K562 (cell line): ENCODE data around the gene PRKAR2B. TPM values are rescaled to one million over a fixed set of nuclear protein-coding genes. Genes with fewer than 3 reads are reported as not detected.

ENCODE experiments used
- CAMTA2 ChIP-seq: fragments of 250-450 bp; sonication (Bioruptor Pico); conservative IDR thresholded peaks from 2 replicates; pipeline ENCODE4 v1.5.1; 2022
- CLOCK ChIP-seq: fragments of 250-450 bp; sonication (Bioruptor Pico); IDR thresholded peaks from 2 replicates; pipeline ENCODE4 v1.4.0; 2020; ENCODE audit warnings: mild to moderate bottlenecking, moderate library complexity, borderline replicate concordance
- E2F3 ChIP-seq: fragments of 250-450 bp; sonication (Bioruptor Pico); IDR thresholded peaks from 2 replicates; pipeline ENCODE4 v1.4.0; 2020; ENCODE audit warnings: mild to moderate bottlenecking
- FOXO4 ChIP-seq: fragments of 450-650 bp; formaldehyde crosslinking; IDR thresholded peaks from 2 replicates; pipeline ENCODE4 v1.4.0; 2020; ENCODE audit warnings: mild to moderate bottlenecking, moderate library complexity
- HOXB6 ChIP-seq: fragments of 250-450 bp; sonication (Bioruptor Pico); IDR thresholded peaks from 2 replicates; pipeline ENCODE4 v1.5.1; 2022; ENCODE audit warnings: mild to moderate bottlenecking, borderline replicate concordance
- IRF9 ChIP-seq: fragments of 450-650 bp; IDR thresholded peaks from 2 replicates; pipeline ENCODE4 v1.6.1; 2016; ENCODE audit warnings: missing biosample characterization, missing genetic modification characterization
- MYBL2 ChIP-seq, 2 experiments: fragments of 450-650 bp in 1 of 2; sonication (generic) in 1 of 2; formaldehyde crosslinking in 1 of 2; IDR thresholded peaks; 2 replicates each; pipeline versions ENCODE4 v1.6.1 to v1.8.1; 2017 to 2022; ENCODE audit warnings: borderline replicate concordance in 1 of 2, inconsistent platforms in 1 of 2, low read depth in 1 of 2, mild to moderate bottlenecking in 1 of 2, missing genetic modification reagents in 1 of 2, moderate library complexity in 1 of 2
- NFE2L1 ChIP-seq: fragments of 450-650 bp; IDR thresholded peaks from 2 replicates; pipeline ENCODE4 v1.6.1; 2016; ENCODE audit warnings: missing genetic modification characterization, low read depth, mild to moderate bottlenecking, missing compliant biosample characterization, moderate library complexity, borderline replicate concordance
- POLR3G ChIP-seq: IDR thresholded peaks from 2 replicates; pipeline ENCODE4 v1.6.1; 2011; ENCODE audit not compliant: insufficient read length, insufficient replicate concordance; ENCODE audit errors: extremely low read depth
- TARDBP ChIP-seq: fragments of 450-650 bp; IDR thresholded peaks from 2 replicates; pipeline ENCODE4 v1.6.1; 2016
- TFE3 ChIP-seq: fragments of 450-650 bp; formaldehyde crosslinking; IDR thresholded peaks from 2 replicates; pipeline ENCODE4 v1.4.0; 2020; ENCODE audit warnings: mild to moderate bottlenecking, mixed read lengths
- UBTF ChIP-seq, 2 experiments: IDR thresholded peaks; 2 replicates each; pipeline ENCODE4 v1.6.1; 2012; ENCODE audit warnings: improper control_type of control experiment in 2 of 2, low read depth in 2 of 2, low read length in 2 of 2, borderline replicate concordance in 1 of 2
- ZNF512 ChIP-seq: IDR thresholded peaks from 2 replicates; pipeline ENCODE4 v1.6.1; 2016; ENCODE audit warnings: missing genetic modification characterization, missing compliant biosample characterization
- ZNF764 ChIP-seq: fragments of 250-450 bp; sonication (Bioruptor Pico); IDR thresholded peaks from 2 replicates; pipeline ENCODE4 v1.4.0; 2020; ENCODE audit warnings: low read depth, mild to moderate bottlenecking, moderate library complexity
- polyA plus RNA-seq, 8 experiments: library from polyadenylated mRNA; depleted of rRNA in 4 of 8; stranded (reverse) in 5 of 8; unstranded in 3 of 8; fragments of >200 nt; fragmentation: Nextera tagmentation in 2 of 8; fragmentation: Illumina TruSeq in 1 of 8; extraction: Ambion mirVana in 2 of 8; extraction: Trizol in 1 of 8; gene quantifications; 2 replicates each; pipeline versions ENCODE4 v1.2.1 to v1.2.3, GENCODE V29; 2011 to 2014; ENCODE audit warnings: inconsistent platforms in 1 of 8, missing spikeins in 1 of 8
- total RNA-seq, 7 experiments: library from RNA; depleted of rRNA in 6 of 7; stranded (reverse); fragments of >200 nt in 6 of 7; fragmentation: Illumina TruSeq in 2 of 7; extraction: Trizol in 2 of 7; gene quantifications; 2 replicates each; pipeline versions ENCODE4 v1.2.1 to v1.2.3, GENCODE V29; 2011 to 2021; ENCODE audit warnings: low replicate concordance in 1 of 7

The PRKAR2B gene
- total and polyA plus RNA-seq, 9 of the 15 experiments (the other 6 are each of a cell fraction or from before 2014, with no cell fraction given), result 59.0 to 173 (median 129) TPM

- TF ChIP-seq ZNF512 (tag) (no peak), HOXB6 (CRISPR knock-in tag) (no peak), MYBL2 (IDR thresholded peaks at IDR 0.05; ENCODE audit: low read depth) (no peak), MYBL2 (CRISPR knock-in tag; IDR thresholded peaks at IDR 0.05; ENCODE audit: borderline replicate concordance) (no peak), CLOCK (CRISPR knock-in tag) (no peak), UBTF (IDR thresholded peaks at IDR 0.05; ENCODE audit: borderline replicate concordance in 1 of 2, low read depth in 2 of 2, low read length in 2 of 2) (0 out of 4 replicates have a peak, but pooled peaks of 1 of the 2 experiments have one; percentile 41), TARDBP (no peak), ZNF764 (no peak), NFE2L1 (no peak), E2F3 (CRISPR knock-in tag) (no peak), IRF9 (tag) (no peak), FOXO4 (CRISPR knock-in tag) (no peak), TFE3 (CRISPR knock-in tag) (no peak), POLR3G (no peak), CAMTA2 (CRISPR knock-in tag) (no peak)
Measured at GRCh38 chr7:107035446-107035845, 9.1 kb upstream of the PRKAR2B start (continued).
